HG03175 (cell line): ENCODE measurements around the gene DGAT2.

Experiments
- ATAC-seq: cut with Tn5 transposase; IDR thresholded peaks from one replicate; pipeline ENCODE4 v1.9.1; 2021; ENCODE audit warnings: mild to moderate bottlenecking, moderate library complexity; ENCODE audit not compliant: unreplicated experiment

The DGAT2 gene

GRCh38 chr11:75823415-75823814, 54.8 kb downstream of the DGAT2 start:
- no peak for ATAC-seq

GRCh38 chr11:75823946-75824345, 55.4 kb downstream of the DGAT2 start:
- peak; percentile 4 for ATAC-seq

- no peak for ATAC-seq
Observed at GRCh38 chr11:75826461-75827230, 58.1 kb downstream of the DGAT2 start.

- no peak for ATAC-seq
Observed at GRCh38 chr11:75827562-75827961, 59.0 kb downstream of the DGAT2 start.

- no peak for ATAC-seq
Observed at GRCh38 chr11:75831915-75832502, 63.4 kb downstream of the DGAT2 start.

- no peak for ATAC-seq
Observed at GRCh38 chr11:75834728-75835127, 66.2 kb downstream of the DGAT2 start.

GRCh38 chr11:75836417-75836816, 67.8 kb downstream of the DGAT2 start:
- no peak for ATAC-seq

- no peak for ATAC-seq
Observed at GRCh38 chr11:75839851-75840250, 71.3 kb downstream of the DGAT2 start.

GRCh38 chr11:75840522-75840921, 71.9 kb downstream of the DGAT2 start:
- ATAC-seq: no peak

- no peak for ATAC-seq
Observed at GRCh38 chr11:75841739-75842138, 73.2 kb downstream of the DGAT2 start.

- no peak for ATAC-seq
Observed at GRCh38 chr11:75845324-75845723, 76.7 kb downstream of the DGAT2 start.

GRCh38 chr11:75849894-75850293, 81.3 kb downstream of the DGAT2 start:
- no peak for ATAC-seq

GRCh38 chr11:75850787-75851186, 82.2 kb downstream of the DGAT2 start:
- ATAC-seq: no peak
